HG03520 (cell line): ENCODE measurements around the gene SMG6.

ENCODE experiments used
- ATAC-seq: cut with Tn5 transposase; IDR thresholded peaks from one replicate; pipeline ENCODE4 v1.9.1; 2021; ENCODE audit warnings: mild to moderate bottlenecking, moderate library complexity; ENCODE audit not compliant: unreplicated experiment

The SMG6 gene

DNA sequence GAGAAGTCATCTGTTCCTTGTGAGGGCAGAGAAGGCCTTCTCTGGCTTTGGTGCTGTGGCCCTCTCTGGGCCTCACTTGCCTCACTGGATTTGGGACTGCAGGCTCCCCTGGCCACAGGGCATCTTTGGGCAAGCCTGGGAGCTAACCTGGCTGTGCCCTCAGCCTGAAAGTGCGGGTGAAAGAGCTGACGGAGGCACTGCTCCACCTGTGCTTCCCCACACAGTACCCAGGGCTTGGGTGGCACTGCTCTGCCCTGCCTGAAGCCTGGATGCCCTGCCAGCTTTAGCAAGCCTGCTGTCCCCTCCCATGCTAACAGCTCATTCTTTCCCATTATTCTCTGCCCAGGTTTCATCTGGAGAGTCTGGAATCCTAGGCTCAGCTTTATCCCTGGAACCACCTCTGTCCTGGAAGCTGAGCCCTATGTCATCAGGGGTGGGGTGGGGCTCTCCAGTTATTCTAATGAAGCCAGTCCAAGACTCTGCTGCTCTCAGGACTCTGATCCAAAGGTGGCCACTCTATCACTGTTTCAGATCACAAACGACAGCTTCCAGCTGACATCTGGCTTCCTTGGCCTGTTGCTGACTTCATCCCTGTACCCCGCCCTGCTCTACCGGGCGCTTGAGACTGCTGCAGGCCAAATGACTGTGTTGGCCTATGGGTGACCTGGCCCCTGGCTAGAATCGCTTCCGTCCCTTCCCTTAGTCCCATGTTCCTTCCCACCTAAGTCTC, 219.4 kb downstream of the SMG6 start:
- ATAC-seq, result no peak

DNA sequence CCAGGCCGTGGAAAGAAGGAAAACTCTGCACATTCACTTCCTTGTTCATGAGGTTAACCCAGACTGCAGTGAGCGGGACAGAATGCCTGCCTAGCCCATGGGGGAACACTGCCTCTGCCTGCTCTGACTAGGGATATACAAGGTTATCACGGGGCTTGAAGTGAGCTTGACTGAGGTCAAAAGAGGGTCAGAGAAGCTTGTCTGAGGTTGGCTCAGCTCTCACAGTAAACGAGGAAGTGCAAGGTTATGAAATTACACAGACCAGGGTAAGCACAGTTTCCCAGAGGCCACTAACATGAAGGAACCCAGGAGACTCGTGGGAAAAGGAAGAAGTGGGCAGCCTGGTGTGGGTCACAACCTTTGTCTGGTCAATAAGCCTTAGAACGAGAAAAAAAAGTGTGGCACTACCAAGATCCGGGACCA, 220.0 kb downstream of the SMG6 start:
- no peak for ATAC-seq

DNA sequence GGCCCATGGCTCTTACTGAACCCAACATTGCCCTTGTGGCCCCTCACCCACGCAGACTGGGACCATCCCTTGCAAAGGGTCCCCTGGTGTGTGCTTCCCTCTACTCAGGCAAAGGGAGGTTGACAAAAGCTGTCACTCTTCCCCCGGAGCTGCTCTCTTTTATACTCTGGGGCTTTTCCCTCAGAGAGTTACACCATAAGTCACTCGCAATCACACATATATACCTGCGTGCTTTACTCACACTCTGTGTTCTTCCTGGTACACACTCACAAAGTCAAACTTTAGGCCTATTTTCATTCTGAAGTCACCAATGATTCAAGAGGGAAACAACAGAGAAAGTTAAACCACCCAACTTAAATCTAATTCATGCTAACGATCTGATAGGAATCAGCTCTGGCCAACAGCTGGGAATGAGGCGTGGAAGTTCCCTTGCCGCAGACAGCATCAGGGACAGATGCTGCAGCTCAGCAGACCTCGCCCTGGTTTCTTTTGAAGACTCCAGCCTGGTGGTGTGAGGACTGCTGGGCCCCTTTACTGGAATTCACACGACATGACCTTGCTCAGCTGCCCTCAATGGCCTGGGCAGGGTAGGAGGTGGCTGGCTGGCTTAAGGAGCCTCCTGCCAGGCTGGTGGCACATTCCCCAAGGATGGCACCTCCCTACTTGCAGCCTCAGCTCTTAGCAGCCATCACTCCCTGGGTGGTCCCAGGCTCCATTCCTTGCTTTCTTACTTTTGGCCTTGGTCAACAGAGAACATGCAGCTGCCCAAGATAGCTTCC, 221.4 kb downstream of the SMG6 start:
- no peak for ATAC-seq

DNA sequence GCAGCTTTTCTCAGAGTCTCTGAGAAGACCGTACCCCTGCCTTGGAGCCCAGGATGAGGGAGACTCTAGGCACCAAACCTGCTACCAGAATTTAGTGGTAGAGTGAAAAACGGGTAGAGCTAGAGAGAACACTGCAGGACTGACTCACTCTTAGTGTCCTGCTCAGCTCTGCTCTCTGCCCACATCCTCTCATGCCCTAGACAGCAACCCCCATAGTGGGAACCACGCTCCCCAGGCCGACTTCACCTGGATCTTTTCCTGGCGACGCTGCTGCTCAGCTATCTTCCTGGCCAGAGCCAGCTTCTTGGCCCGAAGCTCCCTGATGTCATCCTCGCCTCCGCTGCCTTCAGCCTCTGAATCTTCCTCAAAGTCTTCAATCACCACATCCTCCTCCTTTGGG, 222.0 kb downstream of the SMG6 start:
- no peak for ATAC-seq

DNA sequence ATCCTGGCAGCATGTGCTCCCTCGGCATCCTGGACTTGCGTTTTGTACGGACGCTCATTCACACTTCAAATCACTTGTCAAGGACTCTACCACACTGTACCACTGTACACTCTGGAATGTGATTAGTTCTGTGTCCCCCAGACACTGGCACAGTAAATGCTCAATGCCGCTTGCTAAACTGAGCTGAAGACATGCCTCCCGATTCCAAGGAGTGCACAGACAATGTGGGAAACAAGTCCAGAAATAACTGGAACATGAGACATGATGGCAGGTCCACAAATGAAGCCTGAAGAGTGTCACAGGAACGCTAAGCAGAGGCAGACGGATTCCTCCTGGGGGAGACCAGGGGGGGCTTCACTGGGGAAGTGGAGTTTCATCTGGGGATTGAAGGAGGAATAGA, 226.5 kb downstream of the SMG6 start:
- no peak for ATAC-seq

DNA sequence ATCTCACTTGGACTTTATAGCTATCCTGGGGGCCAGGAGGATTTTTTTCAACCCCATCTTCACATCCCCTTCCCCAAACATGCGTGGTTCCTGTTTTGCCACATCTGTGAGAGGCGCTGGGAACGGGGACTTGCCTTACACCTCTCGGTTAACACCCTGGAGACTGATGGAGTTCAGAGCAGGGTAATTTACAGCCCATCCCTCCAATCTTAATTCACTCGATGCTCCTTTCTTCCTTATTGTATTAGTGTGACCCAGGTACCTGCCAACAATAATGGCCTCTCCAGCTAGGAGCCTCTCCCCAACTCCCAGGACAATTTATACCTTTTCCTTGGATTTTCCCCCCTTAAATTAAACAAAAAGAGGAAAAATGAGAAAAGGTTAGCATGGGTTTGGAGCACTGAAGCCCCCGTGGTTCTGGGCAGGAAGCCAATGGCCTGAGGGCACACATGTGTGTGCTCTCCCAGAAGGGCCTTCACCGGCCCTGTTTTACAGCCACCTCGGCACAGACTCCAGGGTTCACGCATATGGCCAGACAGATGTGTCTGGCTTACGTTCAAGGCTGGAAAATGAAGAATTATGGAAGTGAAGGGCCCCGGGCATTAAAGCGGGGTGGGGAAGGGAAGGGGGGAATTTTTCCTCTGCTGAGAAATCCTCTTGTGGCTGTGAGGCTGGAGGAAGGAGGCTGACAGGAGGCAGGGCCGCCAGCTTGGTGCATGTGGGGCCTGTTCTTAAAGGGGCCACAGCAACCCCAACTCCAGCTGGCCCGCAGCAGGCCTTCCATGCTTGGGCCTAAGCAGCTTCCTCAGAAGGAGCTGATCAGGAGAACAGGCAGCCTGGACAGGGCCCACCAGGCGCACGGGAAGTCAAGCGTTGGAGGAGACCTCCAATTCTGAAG, 227.2 kb downstream of the SMG6 start:
- ATAC-seq, result no peak

DNA sequence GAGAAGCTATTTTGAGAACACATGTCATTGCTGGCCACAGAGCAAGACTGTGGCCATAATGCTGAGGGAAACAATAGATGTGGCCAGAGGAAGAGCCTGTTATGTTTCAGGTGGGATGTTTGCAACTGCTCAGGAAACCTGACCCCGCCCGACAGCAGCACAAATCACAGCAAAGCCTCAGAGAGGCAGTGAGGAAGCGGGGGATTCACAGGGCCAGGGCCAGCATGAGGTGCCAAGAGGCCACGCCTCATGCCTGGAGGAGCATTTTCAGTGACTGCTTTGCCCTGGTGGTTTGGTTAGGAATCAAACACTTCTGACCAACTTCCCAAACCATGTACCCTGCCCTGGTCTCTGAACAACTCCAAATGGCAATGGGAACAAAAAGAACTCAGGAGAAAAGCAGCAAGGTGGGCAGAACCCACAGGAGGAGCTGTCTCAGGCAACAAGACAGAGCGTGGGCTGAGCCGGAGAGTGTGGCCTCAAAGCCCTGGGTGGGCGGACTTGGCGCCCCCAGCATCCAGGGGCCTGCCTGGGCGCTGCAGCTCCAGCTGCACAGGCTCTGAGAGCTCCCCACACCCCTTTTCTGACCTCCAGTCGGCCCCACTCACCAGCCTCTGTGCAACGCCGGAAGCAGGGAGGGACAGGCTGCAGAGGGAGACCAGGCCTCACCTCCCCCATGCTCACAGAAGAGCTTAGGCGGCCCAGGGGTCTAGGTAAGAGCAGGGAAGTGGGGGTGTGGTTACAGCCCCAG, 228.1 kb downstream of the SMG6 start:
- no peak for ATAC-seq

DNA sequence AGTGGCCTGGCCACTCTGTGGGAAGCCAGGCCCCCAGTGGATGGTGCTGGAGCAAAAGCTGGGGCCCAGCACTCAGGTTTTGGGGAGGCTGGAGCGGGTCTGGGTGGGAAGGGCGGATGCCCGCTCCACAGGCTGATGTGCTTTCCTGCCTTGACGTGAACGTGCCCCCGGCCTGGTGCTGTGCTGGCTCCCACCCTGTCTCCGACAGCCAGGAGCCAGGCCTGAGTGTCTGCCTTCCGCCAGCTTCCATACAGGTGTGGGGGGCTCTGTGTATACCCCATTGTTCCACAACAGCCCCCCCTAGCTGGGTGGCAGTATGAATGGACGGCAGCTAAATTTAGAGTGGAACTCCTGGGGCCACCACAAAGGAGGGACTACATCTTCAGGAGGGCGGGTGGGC, 228.7 kb downstream of the SMG6 start:
- ATAC-seq, result no peak

DNA sequence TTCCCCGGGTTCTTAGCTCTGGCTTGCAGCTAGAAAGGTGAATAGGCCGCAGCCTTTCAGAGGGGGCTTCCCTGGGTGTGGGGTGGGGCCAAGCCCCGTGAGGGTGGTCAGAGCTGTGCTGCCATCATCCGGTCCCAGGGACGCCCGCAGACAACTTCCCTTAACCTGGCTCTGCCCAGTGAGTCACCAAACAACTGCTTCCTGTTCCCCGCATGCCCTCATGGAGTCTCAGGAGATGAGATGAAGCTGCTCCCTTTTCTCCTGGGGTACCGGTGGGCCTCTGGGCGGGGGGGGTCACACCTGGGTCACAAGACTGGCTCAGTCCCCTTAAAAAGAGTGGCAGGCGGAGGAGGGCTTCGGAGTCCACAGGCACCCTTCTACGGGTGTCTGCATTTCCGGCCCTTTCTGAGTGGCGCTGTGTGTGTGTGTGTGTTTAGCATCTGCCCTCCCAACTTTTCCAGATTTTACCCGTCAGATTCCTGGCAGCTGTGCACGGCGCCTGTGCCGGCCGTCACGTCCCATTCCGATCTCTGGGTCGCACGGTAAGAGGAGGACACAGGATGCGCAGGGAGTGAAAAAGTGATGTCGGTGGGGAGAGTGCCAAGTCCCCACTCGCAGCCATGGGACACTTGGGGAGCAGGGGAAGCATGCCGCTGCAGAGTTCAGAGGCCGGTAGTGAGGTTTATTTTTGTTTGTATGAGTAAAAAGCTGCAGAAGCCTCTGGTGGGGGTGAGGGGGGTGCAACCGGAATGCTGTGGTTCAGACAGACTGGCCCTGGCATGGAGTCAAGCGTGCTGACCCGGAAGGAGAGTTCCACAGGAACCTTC, 231.9 kb downstream of the SMG6 start:
- ATAC-seq, result no peak

DNA sequence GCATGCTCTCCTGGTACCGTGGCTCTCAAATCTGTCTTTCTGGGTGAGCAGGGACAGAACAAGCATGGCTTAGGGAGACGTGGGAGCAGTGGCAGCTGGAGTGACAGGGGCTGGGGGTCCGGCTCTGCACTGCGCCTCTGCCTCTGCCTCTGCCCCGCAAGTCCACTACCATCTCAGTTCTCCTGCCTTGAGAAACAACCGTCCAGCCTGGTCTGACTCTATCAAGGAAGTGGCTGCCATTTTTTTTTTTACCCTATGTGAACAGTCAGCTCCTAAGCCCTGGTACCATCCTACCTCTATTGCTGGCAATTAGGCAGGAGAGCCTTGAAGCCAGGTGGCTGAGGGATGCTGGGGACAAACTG, 232.6 kb downstream of the SMG6 start:
- ATAC-seq, result no peak

DNA sequence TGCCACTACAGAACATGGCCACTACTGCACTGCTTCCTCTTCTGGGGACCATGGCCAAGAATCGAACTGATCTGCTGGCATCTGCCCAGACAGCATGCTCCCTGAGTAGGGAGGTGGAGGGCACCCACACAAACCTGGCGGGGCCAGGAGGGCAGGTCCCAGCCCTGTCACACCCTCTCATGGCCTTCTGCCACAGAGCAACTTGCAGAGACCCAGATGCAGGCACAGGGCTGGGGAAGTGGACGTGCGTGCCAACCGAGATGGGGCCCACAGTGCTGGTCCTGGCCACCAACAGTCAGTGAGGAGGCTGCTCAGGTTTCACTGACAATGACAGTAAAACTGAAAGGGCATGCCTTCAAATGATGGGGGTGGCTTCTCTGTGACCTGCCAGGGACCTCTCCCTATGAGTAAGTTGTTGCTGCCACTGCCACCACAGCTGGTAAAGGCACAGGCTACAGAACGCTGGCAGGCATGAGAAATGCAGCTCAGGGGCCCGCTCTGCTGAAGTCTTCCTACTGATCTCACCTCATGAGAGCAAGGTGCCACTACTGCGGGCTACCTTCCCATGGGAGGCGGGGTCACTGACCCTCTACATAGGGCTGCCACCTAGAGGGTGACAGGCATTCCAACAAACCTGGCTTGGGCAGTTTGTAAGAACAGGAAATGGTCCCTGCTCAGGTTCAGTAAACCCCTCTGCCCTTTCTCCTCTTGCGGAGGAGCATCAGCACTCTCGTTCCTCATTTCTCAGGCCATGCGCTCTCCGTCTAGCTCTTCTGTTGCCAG, 233.2 kb downstream of the SMG6 start:
- peak; percentile 71 for ATAC-seq

DNA sequence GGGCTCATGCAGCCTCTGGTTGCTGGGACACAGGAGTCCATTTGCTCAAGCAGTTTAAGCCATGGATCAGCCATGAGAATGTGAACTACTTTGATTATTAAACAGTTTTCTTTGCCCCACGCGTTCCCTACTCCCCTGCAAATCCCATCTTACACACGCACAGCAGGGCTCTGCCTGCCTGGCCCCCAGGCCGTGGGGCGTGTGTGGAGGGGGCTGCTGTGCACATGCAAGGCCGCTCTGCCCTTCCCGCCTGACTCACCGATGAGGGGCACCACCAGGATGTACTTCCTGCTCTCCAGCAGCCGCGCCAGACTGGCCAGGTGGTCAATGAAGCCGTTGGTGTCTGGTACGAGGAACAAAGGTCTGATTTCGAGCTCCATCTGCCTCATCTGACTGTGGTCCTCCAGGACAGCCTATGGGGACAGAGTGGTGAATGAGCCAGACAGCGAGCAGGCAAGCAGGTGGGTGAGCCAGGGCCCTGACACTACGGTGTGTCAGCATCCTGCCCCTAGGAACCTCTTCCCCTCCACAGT, 235.0 kb downstream of the SMG6 start:
- no peak for ATAC-seq

DNA sequence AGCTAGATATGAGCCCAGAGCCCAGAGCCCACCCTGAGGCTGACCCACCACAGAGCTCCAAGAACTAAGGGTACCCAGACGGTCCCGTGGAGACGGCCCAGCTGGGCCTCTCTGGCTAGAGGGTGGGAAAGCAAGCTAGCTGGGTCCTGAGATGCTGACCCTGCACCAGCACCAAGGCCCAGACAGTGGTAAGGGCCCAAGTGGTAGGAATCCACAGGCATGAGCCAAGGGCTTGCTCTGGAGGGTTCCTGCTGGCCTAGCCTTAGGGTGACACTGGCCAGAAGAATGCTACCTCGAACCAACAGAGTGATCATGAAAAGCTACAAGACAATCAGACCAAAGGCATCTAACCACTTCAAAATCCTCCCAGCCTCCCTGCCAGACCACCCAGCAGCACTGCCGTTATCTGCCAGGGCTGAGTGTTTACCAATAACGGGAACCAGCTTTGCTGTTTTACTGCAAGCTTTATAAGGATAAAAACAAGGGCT, 235.5 kb downstream of the SMG6 start:
- no peak for ATAC-seq

DNA sequence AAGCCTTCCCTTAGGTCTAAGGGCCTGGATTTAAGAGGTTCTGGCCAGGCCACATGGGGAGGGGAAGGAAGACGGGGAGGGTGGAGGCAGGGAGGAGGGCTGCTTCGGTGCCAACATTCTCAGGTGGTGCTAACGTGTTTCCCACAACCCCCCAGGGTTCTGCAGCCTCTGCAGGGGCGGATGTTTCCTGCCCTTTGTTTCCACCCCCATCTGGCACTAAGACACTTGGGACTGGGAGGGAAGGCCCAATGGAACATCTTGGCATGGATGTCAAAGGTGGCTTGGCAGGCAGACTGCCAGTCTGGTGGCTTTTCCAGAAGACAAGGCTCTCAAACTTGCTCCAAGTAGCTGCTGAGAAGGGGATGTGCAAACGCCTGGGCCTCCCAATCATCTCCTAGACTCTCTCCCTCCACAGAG, 236.0 kb downstream of the SMG6 start:
- no peak for ATAC-seq

DNA sequence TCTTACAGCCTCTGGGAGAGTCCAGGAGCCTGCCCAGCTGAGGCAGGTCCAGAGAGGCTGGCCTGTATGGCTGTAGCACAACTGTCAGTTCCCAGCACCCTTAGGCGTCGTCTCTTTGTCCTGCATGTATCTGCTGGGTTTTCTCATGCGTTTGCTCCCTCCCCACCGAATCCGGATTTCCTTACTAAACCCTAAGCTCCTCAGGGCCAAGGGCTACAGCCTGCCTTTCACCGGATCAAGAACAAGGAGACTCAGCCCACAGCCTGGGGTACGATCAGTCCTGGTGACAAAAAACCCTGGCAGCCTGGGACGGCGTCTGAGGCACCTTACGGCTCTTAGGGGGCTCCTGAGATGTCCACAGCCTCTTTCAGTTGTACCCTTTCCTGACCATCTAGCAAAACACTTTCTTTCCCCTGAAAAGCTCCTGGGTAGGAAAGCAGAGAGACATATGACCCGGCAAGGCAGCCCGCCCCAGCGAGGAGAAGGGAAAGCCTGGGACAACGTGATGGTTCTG, 236.5 kb downstream of the SMG6 start:
- ATAC-seq, result no peak

DNA sequence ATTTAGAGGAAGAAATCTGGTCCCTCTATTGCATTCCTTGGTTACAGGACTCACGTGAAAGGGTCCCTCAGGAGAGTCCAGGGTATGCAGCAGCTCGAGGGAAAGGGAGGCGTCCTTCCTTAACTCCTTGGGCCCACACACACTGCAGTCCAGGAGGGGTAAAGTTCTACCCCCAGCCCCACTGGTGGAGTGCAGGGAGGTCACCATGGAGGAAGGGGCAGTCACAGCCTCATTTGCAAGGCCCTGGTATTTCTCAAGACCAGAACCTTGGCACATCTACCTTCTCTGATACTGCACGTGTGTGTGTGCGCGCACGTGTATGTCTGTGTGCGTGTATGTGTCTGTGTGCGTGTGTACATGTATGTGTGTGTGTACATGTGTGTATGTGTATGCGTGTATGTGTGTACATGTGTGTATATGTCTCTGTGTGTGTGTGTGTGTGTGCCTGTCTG, 237.6 kb downstream of the SMG6 start:
- no peak for ATAC-seq

DNA sequence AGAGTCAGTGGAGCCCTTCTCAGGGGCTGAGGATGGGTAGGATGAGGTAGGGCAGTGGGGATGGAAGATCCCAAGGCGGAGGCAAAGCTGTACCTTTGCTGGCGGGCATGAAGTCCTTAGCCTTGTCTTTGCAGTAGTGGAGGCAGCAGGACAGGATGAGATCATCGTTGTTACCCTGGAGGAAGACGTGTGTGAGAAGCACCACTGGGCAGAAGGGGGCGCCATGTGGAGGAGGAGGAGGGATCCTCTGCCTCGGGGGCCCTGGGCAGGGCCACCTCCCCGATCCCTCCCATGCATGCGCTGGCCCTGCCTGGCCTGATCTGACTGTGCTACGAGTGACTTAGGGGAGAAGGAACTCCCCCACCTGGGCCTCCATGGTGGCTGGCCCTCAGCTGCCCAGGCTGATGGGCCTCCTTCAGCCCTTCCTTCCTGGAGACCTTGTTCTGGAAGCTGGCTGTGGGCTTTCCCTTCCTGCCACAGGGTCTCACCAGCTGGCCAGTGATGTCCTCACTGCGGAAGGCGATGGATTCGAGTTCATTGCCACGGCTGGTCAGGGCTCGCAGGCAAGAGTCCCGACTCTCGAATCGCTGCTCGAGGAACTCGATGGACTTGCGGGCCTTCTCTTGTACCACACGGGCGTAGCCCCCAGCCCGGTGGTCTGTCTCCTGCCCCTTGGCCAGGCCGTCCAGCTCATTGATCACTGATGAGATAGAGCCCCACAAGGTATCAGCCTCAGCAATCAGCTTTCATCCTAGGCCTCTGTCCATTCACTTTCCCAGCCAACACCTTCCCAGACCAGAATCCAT, 238.4 kb downstream of the SMG6 start:
- ATAC-seq, result no peak

DNA sequence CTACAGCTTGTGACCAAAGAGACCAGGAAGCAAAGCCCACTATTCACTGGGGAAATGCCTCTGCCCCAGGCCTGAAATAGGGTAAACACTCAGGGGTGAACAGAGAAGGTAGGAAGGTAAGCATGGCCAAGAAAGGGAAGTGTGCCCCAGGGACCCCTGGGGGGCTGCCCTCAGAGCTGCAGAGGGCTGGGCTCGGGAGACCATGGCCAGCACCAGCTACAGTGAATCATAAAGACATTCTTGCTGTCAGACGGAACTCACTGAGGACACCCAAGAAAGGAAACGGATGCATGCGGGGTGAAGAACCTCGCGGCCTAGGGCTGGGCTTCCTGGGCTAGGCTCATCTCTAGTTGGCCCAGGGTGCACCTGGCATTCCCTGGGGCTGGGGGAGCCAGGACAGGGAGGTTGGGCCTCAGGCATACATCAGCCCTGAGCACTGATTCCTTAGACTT, 239.0 kb downstream of the SMG6 start:
- ATAC-seq, result no peak
